Prostate gland (tissue), 2 donors: ENCODE data around the gene SFXN2. TPM values are rescaled to one million over a fixed set of nuclear protein-coding genes. Genes with fewer than 3 reads are reported as not detected.
A peak's percentile ranks its signal among the peaks of the same experiment; 100 is the strongest.

Source experiments
- DNase-seq: peaks from one replicate; pipeline ENCODE4 v3.0.0-alpha.2; 2019; ENCODE audit warnings: low spot score
- H3K27ac ChIP-seq, 2 donors: fragments of 200-600 bp; sonication (generic); 2 replicates each; pipeline ENCODE4 v1.5.1; 2017 to 2019
- H3K27me3 ChIP-seq: fragments of 200-600 bp; sonication (generic); replicated peaks from 2 replicates; pipeline ENCODE4 v1.5.1; 2019; ENCODE audit not compliant: insufficient read depth
- H3K36me3 ChIP-seq, 2 donors: fragments of 200-600 bp; sonication (generic); 1 replicate in 1 of 2; 2 replicates in 1 of 2; pipeline versions ENCODE4 v1.5.1 to v1.8.1; 2017 to 2019
- H3K4me1 ChIP-seq: fragments of 200-600 bp; sonication (generic); replicated peaks from 2 replicates; pipeline ENCODE4 v1.5.1; 2019
- H3K4me3 ChIP-seq, 2 donors: fragments of 200-600 bp; sonication (generic); 2 replicates each; pipeline ENCODE4 v1.5.1; 2017 to 2019
- H3K9me3 ChIP-seq: fragments of 200-600 bp; sonication (generic); 2 replicates; pipeline ENCODE4 v1.5.1; 2017
- CTCF ChIP-seq, 4 experiments: fragments of 200-600 bp in 2 of 4; fragments of 450-650 bp in 2 of 4; sonication (generic) in 2 of 4; IDR thresholded peaks; 1 replicate in 3 of 4; 2 replicates in 1 of 4; pipeline ENCODE4 v1.5.1; 2016 to 2019; ENCODE audit warnings: antibody characterized with exemption in 4 of 4, mild to moderate bottlenecking in 2 of 4, moderate library complexity in 2 of 4
- POLR2A ChIP-seq: fragments of 450-650 bp; IDR thresholded peaks from one replicate; pipeline ENCODE4 v1.6.1; 2016; ENCODE audit warnings: antibody characterized with exemption, mild to moderate bottlenecking
- POLR2AphosphoS5 ChIP-seq: sonication (generic); formaldehyde crosslinking; IDR thresholded peaks from one replicate; pipeline ENCODE4 v1.6.1; 2017; ENCODE audit warnings: antibody characterized with exemption
- WGBS: methylation state at CpG from one replicate; pipeline ENCODE4 v1.1.5; 2018; 5-methylcytosine and 5-hydroxymethylcytosine counted together
- intact Hi-C: fragments of 100-400 bp; cut with DNase I; formaldehyde crosslinking; loops from one replicate; pipeline ENCODE4 v1.14.2; 2022
- total RNA-seq, 2 donors: library from RNA; depleted of rRNA; stranded (reverse); fragments of >200 nt; gene quantifications; one replicate each; pipeline ENCODE4 v1.1.0, GENCODE V29; 2016

The SFXN2 gene
- total RNA-seq, 2 donors from 2014 or later, result 16.4 to 26.6 TPM

- H3K4me1 ChIP-seq, result peaks cover 3% of the 10 kb centered on the region
- TF ChIP-seq POLR2AphosphoS5 (peak; percentile 48), POLR2A (no peak), CTCF (IDR thresholded peaks at IDR 0.05) (no peak)
- H3K9me3 ChIP-seq, result no peaks in the 10 kb centered on the region
- peak overlapping the region; percentile 50 to 65 for H3K27ac ChIP-seq
- H3K4me3 ChIP-seq, result no peak overlapping the region
- H3K27me3 ChIP-seq, result no peaks in the 10 kb centered on the region
- DNase-seq, result peak; percentile 46
- WGBS, result 20% methylated on average over 6 of the region's 6 CpGs
- H3K36me3 ChIP-seq, result no peaks in the 10 kb centered on the region
- intact Hi-C loops, result no loop called here
Measured at GRCh38 chr10:102764470-102765161, 50.2 kb downstream of the SFXN2 start.

- Histone ChIP-seq H3K4me1 (peaks cover 3% of the 10 kb centered on the region), H3K27ac (peak overlapping the region; percentile 50 to 65), H3K9me3 (no peaks in the 10 kb centered on the region), H3K36me3 (no peaks in the 10 kb centered on the region), H3K27me3 (no peaks in the 10 kb centered on the region), H3K4me3 (no peak overlapping the region)
- intact Hi-C loops, result no loop called here
- TF ChIP-seq POLR2AphosphoS5, result no peak
- TF ChIP-seq CTCF (IDR thresholded peaks at IDR 0.05), result no peak
- TF ChIP-seq POLR2A, result no peak
- 63% methylated on average over 7 of the region's 7 CpGs for WGBS
- no peak for DNase-seq
Measured at GRCh38 chr10:102765336-102765735, 50.9 kb downstream of the SFXN2 start.

- H3K4me3 ChIP-seq, result no peak overlapping the region
- no peak for TF ChIP-seq POLR2AphosphoS5
- no peak for TF ChIP-seq POLR2A
- TF ChIP-seq CTCF (IDR thresholded peaks at IDR 0.05), result no peak
- H3K9me3 ChIP-seq, result no peaks in the 10 kb centered on the region
- H3K36me3 ChIP-seq, result no peaks in the 10 kb centered on the region
- peak overlapping the region; percentile 45 to 58 for H3K27ac ChIP-seq
- peaks cover 7% of the 10 kb centered on the region for H3K4me1 ChIP-seq
- 59% methylated on average over 9 of the region's 9 CpGs for WGBS
- no peak for DNase-seq
- H3K27me3 ChIP-seq, result no peaks in the 10 kb centered on the region
- intact Hi-C loops, result no loop called here
Measured at GRCh38 chr10:102767428-102768160, 53.2 kb downstream of the SFXN2 start.

- Histone ChIP-seq H3K4me3 (no peak overlapping the region), H3K36me3 (no peaks in the 10 kb centered on the region), H3K27ac (peak overlapping the region; percentile 76 to 83), H3K9me3 (no peaks in the 10 kb centered on the region), H3K27me3 (no peaks in the 10 kb centered on the region), H3K4me1 (peaks cover 14% of the 10 kb centered on the region)
- intact Hi-C loops, result no loop called here
- no peak for TF ChIP-seq CTCF (IDR thresholded peaks at IDR 0.05)
- TF ChIP-seq POLR2AphosphoS5, result peak; percentile 90
- WGBS, result 29% methylated on average over 7 of the region's 7 CpGs
- DNase-seq, result peak; percentile 87
Measured at GRCh38 chr10:102769375-102770107, 55.1 kb downstream of the SFXN2 start.
